ENCODE results near the gene PKD2.
"Not testable (repeated sequence)": the region's sequence is repeated elsewhere in the genome, so short reads cannot be mapped to it uniquely, and the experiment has no call there.

Gene PKD2

GRCh38 chr4:88078579-88078978 lies 71.1 kb downstream of the PKD2 start:
- DNase-seq, result no peak

DNA sequence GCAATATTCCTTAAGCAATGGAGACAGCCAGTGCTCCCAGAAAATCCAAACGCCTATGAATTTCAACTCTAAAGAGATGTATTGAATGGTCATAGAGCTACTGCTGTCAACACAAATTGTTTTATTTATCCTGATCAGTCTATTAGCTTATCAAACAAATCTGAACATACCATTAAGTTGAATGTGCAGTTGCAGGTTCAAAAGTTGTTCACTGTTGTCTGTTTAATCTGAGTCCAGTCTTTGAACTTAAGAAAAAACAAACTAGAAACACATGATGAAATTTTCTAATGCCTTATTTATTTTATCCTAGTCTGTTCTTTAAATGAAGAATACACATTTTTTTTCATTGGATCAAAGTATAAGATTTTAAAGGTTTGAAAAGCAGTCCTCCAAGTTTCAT lies 73.2 kb downstream of the PKD2 start:
- no peak for DNase-seq

DNA sequence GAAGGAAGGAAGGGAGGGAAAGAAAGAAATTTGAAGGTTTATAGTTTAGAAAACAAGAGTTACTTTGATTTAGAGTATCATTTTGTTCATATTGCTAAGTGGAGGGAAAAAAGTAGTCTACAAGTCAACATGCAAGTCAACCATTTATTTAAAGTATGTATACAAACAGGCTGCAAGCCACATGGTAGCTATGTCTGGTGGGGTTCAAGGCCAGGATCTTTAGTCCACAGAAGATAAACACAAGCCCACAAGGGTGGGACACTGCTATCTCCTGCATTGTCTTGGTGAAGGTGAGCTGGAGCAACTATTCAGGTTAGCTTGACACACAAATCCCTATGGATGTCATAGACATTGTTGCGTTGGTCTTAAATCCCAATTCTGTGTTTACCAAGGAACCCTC lies 79.6 kb downstream of the PKD2 start:
- no peak for DNase-seq

DNA sequence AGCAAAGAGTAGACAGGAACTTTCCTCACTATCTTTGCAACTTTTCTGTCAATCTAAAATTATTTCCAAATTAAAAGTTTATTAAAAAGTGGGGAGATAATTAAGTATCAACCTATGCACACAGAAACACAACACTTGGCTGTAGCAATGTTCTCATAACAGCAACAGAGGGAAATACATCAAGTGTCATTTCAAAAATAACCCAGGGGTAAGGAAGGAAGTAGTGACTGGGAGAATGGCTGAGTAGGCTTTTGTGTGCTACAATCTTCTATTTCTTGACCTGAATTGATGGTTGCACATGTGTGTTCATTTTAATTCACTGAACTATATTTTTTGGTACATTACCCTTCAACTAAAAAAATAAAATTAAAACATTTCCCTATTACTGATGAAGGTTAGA lies 83.5 kb downstream of the PKD2 start:
- no peak for DNase-seq

- no peak for DNase-seq
Measured at GRCh38 chr4:88091378-88091777, 83.9 kb downstream of the PKD2 start.

DNA sequence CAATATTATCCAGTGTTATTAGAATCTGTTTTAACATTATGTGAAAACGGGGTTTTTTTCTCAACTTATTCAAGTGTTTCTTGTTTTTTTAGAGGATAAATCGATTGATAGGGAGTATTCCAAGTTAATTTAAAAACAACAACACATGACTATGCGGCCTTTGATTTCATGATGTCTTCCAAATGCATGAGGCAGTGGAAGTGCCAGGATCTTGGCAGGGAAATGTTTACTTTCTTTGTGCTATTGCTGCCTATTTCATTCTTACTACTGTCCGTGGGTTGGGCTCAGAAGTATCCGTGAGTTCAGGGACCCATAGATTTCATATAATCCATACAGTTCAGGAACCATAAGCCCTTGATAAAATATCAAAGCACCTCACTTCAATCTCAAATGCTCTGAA lies 86.4 kb downstream of the PKD2 start:
- no peak for DNase-seq

GRCh38 chr4:88097301-88097700 lies 89.9 kb downstream of the PKD2 start:
- no peak for DNase-seq

GRCh38 chr4:88097781-88098180 lies 90.3 kb downstream of the PKD2 start:
- no peak for DNase-seq

DNA sequence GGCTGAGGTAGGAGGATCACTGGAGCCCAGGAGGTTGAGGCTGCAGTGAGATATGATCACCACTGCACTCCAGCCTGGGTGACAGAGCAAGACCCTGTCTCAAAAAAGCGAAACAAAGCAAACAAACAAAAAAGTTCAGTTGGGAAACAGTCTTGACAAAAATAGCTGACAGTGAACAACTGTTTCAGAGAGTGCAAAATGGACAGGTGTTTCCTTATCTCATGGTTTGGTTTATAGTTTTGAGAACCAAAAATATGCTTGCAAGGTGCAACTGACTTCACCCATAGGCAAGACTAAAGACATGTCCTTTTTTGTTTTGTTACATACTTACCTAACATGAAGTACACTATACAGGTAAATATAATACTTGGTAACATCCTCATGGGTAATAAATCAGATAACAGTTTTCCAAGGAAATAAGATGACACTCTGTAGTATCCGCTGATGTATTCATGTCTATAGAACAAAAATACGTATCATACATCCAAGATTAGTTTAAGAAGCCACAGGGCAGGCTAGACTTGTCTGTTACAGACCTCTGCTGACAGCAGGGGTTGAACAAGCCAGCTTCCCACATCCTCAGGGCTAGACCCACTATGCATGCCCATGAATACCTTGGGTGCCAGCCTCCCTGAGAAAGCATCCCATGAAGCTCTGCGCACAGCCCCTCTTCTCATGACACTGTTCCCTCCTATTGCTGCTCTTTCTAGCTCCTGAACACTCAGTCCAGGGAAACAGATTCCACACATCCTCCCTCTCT lies 91.7 kb downstream of the PKD2 start:
- no peak for DNase-seq

GRCh38 chr4:88101165-88101564 lies 93.7 kb downstream of the PKD2 start:
- no peak for DNase-seq

DNA sequence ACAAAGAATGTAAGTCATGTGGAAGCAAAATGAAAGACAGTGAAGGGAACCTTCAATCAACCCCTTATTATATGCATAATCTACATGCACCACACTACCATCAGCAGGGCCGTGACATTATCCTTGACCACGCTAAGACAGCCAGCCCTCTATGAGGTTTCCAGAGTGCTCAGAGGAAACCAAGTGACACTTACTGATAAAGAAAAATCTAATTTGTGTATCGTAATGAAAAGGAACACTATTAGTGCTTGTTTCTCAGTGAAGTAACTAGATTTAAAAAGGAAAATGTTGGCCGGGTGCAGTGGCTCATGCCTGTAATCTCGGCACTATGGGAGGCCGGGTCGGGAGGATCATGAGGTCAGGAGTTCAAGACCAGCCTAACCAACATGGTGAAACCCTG lies 94.6 kb downstream of the PKD2 start:
- no peak for DNase-seq

DNA sequence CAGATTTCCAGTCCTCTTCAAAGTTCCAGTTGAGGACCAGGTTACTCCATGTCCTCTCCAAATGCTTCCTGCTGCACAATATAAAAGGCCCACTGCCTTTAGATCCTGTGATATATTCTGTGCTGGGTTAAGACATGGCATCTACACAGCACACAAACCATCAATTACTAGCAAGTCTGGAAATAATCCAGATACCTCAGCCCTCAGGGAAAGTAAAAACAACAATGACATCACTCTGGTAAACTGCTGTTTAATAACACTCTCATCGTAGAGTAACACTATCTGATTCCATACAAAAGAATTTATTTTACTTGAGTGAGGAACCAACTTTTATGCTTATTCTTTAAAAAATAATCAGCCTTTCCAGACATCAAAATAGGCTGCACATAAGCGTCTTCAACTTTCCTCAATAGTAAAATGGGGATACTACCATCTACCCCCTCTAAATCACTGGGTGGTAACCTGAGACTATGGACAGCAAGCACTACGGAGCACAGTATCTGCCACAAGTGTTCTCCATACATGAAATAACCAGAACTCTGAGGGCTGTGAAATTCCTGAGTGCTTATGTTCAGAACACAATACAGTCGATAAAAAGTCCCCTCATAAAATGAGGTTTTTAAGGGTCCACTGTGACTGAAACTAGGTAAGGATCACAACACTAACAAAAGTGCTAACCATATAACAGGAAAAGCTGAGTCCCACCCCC lies 97.6 kb downstream of the PKD2 start:
- no peak for DNase-seq

DNA sequence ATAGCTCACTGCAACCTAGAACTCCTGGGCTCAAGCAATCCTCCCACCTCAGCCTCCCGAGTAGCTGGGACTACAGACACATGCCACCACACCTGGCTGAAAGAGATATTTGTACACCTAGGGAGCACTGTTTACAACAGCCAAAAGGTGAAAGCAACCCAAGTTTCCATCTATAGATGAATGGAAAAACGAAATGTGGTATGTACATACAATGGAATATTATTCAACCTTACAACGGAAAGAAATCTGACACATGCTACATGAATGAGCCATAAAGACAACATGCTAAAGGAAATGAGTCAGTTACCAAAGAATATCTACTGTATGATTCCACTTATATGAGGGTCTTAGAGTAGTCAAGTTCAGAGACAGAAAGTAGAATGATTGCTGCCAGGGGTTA lies 98.8 kb downstream of the PKD2 start:
- DNase-seq, result no peak

GRCh38 chr4:88107406-88108107 lies 100.1 kb downstream of the PKD2 start:
- no peak for DNase-seq

DNA sequence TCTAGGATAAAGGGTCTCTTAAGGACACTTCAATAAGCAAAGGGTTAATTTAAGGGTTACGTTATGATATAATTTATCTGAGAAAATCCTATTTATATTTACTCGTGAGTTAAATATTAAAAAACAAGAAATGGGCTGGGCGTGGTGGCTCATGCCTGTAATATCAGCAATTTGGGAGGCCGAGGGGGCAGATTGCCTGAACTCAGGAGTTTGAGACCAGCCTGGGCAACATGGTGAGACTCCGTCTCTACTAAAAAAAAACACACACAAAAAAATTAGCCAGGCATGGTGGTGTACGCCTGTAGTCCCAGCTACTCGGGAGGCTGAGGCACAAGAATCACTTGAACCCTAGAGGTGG lies 100.7 kb downstream of the PKD2 start:
- DNase-seq, result not testable (repeated sequence)

DNA sequence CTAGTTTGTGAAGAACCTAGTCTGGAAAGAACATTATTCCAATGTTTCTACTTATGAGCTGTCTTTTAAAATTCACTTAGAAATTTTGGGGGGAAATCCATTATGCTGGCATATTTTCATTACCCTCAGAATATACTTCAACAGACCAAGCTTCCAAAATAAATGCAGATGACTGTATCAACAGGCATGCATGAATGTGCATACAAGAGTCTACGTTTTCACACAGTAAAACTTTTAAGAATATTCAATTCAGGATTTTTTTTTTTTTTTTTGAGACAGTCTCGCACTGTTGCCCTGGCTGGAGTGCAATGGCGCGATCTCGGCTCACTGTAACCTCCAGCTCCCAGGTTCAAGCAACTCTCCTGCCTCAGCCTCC lies 101.3 kb downstream of the PKD2 start:
- no peak for DNase-seq

DNA sequence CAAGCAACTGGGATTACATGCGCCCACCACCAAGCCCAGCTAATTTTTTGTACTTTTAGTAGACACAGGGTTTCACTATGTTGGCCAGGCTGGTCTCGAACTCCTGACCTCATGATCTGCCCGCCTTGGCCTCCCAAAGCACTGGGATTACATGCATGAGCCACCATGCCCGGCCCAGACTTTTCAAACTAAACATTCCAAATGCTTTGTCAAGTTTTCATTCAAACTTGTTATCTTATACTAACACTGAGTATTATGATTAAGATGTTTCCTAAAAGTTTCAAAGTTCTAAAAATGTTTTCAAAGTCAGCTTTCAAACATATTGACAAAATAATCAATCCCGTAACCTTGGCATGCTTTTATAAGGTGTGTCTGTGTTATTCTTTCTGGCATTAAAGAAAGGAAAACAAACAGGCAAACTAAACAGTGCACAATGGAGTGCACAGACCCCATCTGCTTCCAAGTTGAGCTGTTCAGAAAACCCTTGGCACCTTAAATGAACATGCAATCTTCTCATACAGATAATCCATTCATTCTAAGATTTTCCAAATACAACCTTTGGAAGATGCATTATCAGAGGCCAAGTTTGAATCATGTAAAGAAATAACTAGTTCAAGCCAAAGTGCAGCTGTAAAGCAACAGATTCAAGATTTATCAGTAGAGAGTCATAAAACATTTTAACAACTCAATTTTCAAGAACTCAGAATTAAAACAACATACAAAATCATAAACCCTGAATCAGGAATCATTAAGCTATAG lies 101.9 kb downstream of the PKD2 start:
- no peak for DNase-seq

- DNase-seq, result no peak
Measured at GRCh38 chr4:88110826-88111225, 103.4 kb downstream of the PKD2 start.

DNA sequence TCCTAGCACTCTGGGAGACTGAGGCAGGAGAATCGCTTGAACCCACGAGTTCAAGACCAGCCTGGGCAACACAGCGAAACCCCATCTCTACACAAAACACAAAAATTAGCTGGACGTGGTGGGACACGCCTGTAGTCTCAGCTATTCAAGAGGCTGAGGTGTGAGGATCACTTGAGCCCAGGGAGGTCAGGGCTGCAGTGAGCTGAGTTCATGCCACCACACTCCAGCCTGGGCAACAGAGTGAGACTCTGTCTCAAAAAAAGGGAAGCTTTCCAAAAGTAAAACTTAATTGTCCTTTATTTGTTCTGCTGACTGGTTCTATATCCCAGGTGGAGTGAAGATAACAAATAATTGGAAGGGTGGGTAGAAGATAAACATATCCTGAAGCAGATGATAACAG lies 105.4 kb downstream of the PKD2 start:
- DNase-seq, result no peak

- DNase-seq, result no peak
Measured at GRCh38 chr4:88115587-88115986, 108.2 kb downstream of the PKD2 start.

DNA sequence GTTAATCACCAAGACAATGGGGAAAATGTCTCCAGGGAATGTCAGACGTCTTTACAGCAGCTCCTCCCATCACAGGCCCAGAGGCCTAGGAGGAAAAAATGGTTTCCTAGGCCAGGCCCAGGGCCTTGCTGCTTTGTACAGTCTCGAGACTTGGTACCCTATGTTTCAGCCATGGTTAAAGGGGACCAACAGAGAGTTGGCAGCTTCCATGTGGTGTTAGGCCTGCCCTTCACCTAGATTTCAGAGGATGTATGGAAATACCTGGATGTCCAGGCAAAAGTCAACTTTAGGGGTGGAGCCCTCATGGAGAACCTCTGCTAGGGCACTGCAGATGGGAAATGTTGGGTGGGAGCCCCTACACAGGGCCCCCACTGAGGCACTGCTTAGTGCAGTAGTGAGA lies 112.5 kb downstream of the PKD2 start:
- no peak for DNase-seq

GRCh38 chr4:88122260-88122659 lies 114.8 kb downstream of the PKD2 start:
- DNase-seq, result not testable (repeated sequence)
